Astrocyte of the cerebellum (primary cell): ENCODE measurements around the gene ADD1.
A peak's percentile ranks its signal among the peaks of the same experiment; 100 is the strongest.
"Not testable (repeated sequence)": the region's sequence is repeated elsewhere in the genome, so short reads cannot be mapped to it uniquely, and the experiment has no call there.

ENCODE experiments used
- DNase-seq: peaks from one replicate; pipeline ENCODE4 v3.0.0-alpha.2; 2011; ENCODE audit warnings: low read depth
- H3K4me3 ChIP-seq: 2 replicates; pipeline ENCODE4 v1.5.1; 2011; ENCODE audit warnings: mild to moderate bottlenecking, low read depth, low read length, moderate library complexity
- CTCF ChIP-seq: IDR thresholded peaks from 2 replicates; pipeline ENCODE4 v1.5.1; 2012; ENCODE audit warnings: low read length, low read depth, moderate library complexity, mild to moderate bottlenecking; ENCODE audit errors: missing control alignments
- in situ Hi-C: cut with HindIII; loops from 2 replicates; pipeline ENCODE4 v1.10.0; 2017; ENCODE audit warnings: low sequenced_read_pairs

Gene ADD1

DNA sequence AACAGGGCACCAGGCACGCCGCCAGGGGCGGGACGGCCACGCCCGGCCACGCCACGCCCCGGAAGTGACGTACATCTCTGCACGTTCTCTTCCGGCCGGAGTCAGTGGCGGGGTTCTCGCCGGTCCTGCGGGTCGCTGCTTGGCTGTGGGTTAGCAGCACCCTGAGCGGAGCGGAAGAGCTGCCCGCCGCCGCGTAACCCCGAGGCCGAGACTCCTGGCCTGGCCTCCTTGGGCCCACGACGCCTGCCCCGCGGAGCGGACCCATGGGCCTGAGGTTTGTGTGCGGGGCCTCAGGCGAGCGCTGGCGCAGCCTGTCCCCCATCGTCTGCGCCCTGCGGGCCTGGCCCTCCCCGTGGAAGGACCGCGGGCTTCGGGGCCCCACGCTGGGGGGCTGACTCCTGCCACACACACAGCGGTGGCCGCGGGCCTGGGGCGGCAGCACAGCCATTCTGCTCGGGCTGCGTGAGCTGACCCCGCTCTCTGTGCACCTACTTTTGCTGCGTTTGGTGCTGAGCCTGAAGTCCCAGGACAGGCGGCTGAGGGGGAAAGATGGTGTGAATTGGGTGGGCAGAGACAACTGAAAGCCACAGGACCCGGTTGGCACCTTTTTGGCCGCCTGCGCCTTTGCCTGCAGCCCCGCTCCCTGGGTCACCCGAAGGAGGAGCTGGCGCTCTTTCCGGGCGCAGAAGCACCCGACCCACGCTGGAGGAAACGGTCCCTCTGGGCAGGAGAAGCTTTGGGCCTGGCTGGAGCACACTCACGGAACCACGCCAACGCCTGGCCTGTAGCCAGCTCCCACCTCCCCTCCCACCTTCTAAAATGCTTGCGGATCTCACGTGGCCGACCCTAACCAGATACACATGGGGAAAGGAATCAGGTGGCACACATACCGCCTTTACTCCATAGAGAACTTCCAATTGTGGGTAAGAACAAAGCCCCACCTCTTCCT lies 91.4 kb downstream of the ADD1 start:
- peak overlapping the region; percentile 91 for H3K4me3 ChIP-seq
- DNase-seq: peak; percentile 54
- TF ChIP-seq CTCF: no peak
- in situ Hi-C loops: loop anchor here (5.0 kb wide), 1 partner anchor 57 kb away; no protein-coding TSS in a partner anchor

- H3K4me3 ChIP-seq: peak overlapping the region; percentile 91
- TF ChIP-seq CTCF: no peak
- in situ Hi-C loops: loop anchor here (5.0 kb wide), 1 partner anchor 56 kb away; no protein-coding TSS in a partner anchor
These were observed 92.4 kb downstream of the ADD1 start for GRCh38 chr4:2935762-2936743.

DNA sequence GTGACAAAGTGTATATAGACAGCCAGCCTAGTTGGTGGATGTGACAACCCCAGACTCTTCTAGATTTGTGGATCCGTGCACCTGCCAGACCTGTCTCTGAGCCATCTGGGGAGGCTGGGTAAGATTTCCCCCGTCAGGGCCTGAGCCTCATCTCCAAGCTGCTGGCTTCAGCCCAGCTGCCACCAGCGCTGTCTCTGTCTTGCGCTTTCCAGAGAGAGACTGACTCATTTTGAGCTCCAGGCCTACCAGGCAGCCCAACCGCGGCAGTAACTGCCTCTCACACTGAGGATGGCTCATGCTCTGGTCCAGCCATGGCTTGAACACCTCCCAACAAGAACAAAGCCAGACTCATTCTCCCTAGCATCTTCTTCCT lies 93.1 kb downstream of the ADD1 start:
- DNase-seq: no peak
- no peak overlapping the region for H3K4me3 ChIP-seq
- in situ Hi-C loops: loop anchor here (5.0 kb wide), 1 partner anchor 56 kb away; no protein-coding TSS in a partner anchor
- no peak for TF ChIP-seq CTCF

More at GRCh38 chr4:2935762-2936743, 92.4 kb downstream of the ADD1 start:
- DNase-seq: no peak

- TF ChIP-seq CTCF: no peak
- in situ Hi-C loops: loop anchor here (5.0 kb wide), 1 partner anchor 55 kb away; no protein-coding TSS in a partner anchor
- H3K4me3 ChIP-seq: no peak overlapping the region
- DNase-seq: no peak
These were observed 93.7 kb downstream of the ADD1 start for GRCh38 chr4:2937146-2937857.

DNA sequence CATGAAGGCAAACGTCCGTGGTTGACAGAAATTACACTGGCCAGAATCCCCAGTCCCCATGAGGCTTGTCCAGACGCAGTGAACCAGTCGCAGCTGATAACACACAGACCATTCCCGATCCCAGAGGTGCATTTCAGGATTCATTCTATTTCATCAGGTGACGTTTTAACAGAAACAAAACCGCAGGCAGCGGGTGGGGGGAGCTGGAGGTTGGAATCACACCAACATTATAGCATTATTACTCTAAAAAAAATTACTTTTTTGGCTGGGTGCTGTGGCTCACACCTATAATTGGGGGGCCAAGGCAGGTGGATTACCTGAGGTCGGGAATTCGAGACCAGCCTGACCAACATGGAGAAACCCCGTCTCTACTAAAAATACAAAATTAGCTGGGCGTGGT lies 94.3 kb downstream of the ADD1 start:
- no peak for DNase-seq
- H3K4me3 ChIP-seq: no peak overlapping the region
- in situ Hi-C loops: loop anchor here (5.0 kb wide), 1 partner anchor 54 kb away; no protein-coding TSS in a partner anchor
- TF ChIP-seq CTCF: no peak

DNA sequence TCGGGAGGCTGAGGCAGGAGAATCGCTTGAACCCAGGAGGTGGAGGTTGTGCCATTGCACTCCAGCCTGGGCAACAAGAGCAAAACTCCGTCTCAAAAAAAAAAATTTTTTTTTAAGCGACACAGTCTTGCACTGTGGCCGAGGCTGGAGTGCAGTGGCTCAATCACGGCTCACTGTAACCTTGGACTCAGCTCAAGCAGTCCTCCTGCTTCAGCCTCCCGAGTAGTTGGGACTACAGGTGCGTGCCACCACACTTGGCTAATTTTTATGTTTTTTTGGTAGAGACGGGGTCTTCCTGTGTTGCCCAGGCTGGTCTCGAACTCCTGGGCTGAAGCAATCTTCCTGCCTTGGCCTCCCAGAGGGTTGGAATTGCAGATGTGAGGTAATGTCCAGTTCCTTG lies 94.8 kb downstream of the ADD1 start:
- not testable (repeated sequence) for DNase-seq, H3K4me3 ChIP-seq
- in situ Hi-C loops: loop anchor here (5.0 kb wide), 1 partner anchor 54 kb away; no protein-coding TSS in a partner anchor
